Measurements from ENCODE around the gene GRIK5. TPM values are rescaled to one million over a fixed set of nuclear protein-coding genes. Genes with fewer than 3 reads are reported as not detected.

Gene GRIK5
- total RNA-seq, 2 donors from 2014 or later = 2.1 to 5.9 TPM

DNA sequence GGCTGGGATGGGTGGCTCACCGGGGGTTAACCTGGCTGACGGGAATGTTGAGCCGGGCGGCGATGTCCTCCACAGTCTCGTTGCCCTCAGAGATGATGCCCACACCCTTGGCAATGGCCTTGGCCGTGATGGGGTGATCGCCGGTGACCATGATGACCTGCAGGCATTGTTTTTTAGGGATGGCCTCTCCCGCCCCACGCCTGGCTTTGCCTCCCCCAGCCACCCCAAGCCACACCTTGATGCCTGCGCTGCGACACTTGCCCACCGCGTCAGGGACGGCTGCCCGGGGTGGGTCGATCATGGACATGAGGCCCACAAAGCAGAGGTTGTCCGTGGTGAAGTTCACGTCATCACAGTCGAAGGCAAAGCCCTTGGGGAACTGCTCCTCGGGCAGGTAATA lies 92.1 kb downstream of the GRIK5 start:
- ATAC-seq = no peak
- no peaks in the 10 kb centered on the region for H3K9me3 ChIP-seq
- H3K4me3 ChIP-seq = no peak overlapping the region
- 41 to 75% methylated on average over 9 to 22 of the region's 22 CpGs for WGBS, 2 donors
- intact Hi-C loops (cut with DNase I) = no loop called here
- no peaks in the 10 kb centered on the region for H3K4me1 ChIP-seq
- no peak overlapping the region for H3K27ac ChIP-seq
- H3K27me3 ChIP-seq = no peaks in the 10 kb centered on the region
- TF ChIP-seq, protein P1, sequence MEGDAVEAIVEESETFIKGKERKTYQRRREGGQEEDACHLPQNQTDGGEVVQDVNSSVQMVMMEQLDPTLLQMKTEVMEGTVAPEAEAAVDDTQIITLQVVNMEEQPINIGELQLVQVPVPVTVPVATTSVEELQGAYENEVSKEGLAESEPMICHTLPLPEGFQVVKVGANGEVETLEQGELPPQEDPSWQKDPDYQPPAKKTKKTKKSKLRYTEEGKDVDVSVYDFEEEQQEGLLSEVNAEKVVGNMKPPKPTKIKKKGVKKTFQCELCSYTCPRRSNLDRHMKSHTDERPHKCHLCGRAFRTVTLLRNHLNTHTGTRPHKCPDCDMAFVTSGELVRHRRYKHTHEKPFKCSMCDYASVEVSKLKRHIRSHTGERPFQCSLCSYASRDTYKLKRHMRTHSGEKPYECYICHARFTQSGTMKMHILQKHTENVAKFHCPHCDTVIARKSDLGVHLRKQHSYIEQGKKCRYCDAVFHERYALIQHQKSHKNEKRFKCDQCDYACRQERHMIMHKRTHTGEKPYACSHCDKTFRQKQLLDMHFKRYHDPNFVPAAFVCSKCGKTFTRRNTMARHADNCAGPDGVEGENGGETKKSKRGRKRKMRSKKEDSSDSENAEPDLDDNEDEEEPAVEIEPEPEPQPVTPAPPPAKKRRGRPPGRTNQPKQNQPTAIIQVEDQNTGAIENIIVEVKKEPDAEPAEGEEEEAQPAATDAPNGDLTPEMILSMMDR (IDR thresholded peaks at IDR 0.05) = no peak
- TF ChIP-seq POLR2A (IDR thresholded peaks at IDR 0.05) = no peak
- no peak for DNase-seq
- H3K36me3 ChIP-seq (replicated peaks in 1 of 2; ENCODE audit: insufficient read depth in 1 of 2, low read depth in 2 of 2) = no peaks in the 10 kb centered on the region

DNA sequence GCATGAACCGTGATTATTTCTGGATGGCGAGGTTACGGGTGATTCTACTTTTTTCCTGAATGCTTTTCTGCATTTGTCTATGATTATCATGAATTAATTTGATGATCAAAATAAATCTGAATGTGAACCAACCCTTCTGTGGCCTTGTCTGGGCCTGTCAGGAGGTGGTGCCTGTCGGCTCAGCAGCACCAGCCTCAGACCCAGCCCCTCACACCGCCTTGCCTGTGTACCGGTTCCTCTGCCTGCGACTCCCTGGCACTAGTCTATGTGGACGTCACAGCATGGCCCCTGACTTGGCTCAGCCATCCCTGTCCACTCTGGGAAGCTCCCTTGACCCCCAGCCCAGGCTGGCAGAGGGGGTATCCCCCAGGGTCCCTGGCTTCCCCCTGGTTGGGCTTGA lies 95.4 kb downstream of the GRIK5 start:
- no peaks in the 10 kb centered on the region for H3K27me3 ChIP-seq
- TF ChIP-seq, protein P1 (IDR thresholded peaks at IDR 0.05) = no peak
- DNase-seq = no peak
- no peak overlapping the region for H3K4me3 ChIP-seq
- WGBS, 2 donors = 67% methylated on average over 8 of the region's 8 CpGs
- H3K9me3 ChIP-seq = no peaks in the 10 kb centered on the region
- intact Hi-C loops (cut with DNase I) = no loop called here
- H3K4me1 ChIP-seq = no peaks in the 10 kb centered on the region
- H3K36me3 ChIP-seq (replicated peaks in 1 of 2; ENCODE audit: insufficient read depth in 1 of 2, low read depth in 2 of 2) = no peaks in the 10 kb centered on the region
- H3K27ac ChIP-seq = no peak overlapping the region
- no peak for ATAC-seq

DNA sequence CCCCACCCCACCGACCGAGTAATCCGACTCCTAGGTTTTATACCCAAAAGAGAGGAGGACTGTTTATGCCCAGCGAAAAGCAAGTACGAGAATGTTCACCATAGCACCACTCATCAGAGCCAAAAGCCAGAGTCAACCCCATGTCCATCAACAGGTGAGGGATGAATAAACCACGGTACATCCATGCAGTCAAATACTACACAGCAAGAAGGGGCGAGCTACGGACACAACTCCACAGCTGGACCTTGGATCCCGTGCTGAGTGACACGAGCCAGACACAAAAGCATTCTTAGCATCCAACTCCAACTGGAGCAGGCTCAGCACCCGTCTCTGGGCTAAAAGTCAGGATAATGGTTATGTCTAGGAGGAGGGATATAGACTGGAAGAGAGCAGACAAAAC lies 98.6 kb downstream of the GRIK5 start:
- no peaks in the 10 kb centered on the region for H3K36me3 ChIP-seq (replicated peaks in 1 of 2; ENCODE audit: insufficient read depth in 1 of 2, low read depth in 2 of 2)
- H3K9me3 ChIP-seq = no peaks in the 10 kb centered on the region
- TF ChIP-seq POLR2A (IDR thresholded peaks at IDR 0.05) = no peak
- TF ChIP-seq, protein P1 (IDR thresholded peaks at IDR 0.05) = no peak
- DNase-seq = no peak
- no peak for ATAC-seq
- no peak overlapping the region for H3K4me3 ChIP-seq
- H3K27me3 ChIP-seq = no peaks in the 10 kb centered on the region
- WGBS, 2 donors = 72 to 74% methylated on average over 11 of the region's 11 CpGs
- H3K27ac ChIP-seq = no peak overlapping the region
- intact Hi-C loops (cut with DNase I) = no loop called here
- no peaks in the 10 kb centered on the region for H3K4me1 ChIP-seq

DNA sequence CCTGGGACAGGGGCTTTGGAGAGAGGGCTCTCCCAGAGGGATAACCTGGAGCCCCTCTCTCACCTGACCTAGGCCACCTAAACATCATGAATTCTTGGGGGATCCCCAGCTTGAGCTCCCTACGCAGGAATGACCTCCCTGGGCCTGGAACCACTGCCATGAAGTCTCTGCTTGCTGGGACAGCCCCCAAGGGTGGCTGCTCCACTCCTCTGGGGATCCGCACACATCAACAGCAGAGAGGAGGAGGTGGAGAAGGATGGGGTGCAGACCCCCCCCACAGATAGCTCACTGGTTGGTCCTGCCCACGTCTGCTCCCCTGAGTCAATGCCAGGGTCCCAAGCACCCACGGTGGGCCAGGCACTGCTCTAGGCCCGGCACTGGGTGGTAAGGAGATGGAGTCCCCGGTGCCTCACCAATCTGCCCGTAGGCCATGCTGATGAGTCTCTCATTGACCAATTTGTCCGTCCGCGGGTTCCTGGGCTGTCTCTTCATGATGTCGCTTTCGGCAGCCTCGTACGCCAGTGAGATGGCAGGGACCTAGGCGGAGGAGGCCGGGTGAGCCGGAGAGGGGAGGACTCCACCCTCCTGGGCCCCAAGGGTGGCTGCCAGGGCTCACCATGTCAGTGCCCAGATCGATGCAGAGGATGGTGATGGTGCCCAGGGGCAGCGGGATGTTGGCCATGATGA lies 100.1 kb downstream of the GRIK5 start:
- no peaks in the 10 kb centered on the region for H3K27me3 ChIP-seq
- H3K27ac ChIP-seq = no peak overlapping the region
- no peak for TF ChIP-seq POLR2A (IDR thresholded peaks at IDR 0.05)
- TF ChIP-seq, protein P1 (IDR thresholded peaks at IDR 0.05) = no peak
- no peak overlapping the region for H3K4me3 ChIP-seq
- intact Hi-C loops (cut with DNase I) = no loop called here
- no peak for DNase-seq
- 20 to 84% methylated on average over 1 to 16 of the region's 19 CpGs for WGBS, 2 donors
- H3K4me1 ChIP-seq = no peaks in the 10 kb centered on the region
- H3K9me3 ChIP-seq = no peaks in the 10 kb centered on the region
- no peak for ATAC-seq
- H3K36me3 ChIP-seq (replicated peaks in 1 of 2; ENCODE audit: insufficient read depth in 1 of 2, low read depth in 2 of 2) = no peaks in the 10 kb centered on the region
